GM19438 (cell line): ENCODE data around the gene IL31RA.
A peak's percentile ranks its signal among the peaks of the same experiment; 100 is the strongest.

Experiments used
- ATAC-seq: cut with Tn5 transposase; IDR thresholded peaks from one replicate; pipeline ENCODE4 v1.9.1; 2021; ENCODE audit warnings: low read depth; ENCODE audit not compliant: unreplicated experiment

Gene IL31RA

DNA sequence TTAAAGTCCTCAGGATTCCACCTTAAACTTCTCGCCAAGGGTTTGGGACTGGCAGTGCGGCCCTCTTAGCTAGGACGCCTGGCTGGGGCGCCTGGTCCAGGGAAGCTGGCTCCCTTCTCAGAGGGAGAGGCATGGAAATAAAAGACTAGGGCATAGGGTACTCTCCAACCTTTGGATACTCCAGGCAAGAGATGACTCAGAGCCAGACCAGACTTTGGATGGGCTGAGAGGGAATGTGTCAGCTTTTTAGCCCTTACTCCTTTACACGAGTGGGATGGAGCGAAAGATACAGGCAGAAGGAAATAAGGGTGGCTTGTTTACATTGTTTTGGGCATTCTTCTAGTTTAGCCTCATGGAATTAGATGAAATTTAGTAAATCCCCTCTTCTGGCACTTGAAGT is 48.2 kb downstream of the IL31RA start:
- ATAC-seq: no peak

DNA sequence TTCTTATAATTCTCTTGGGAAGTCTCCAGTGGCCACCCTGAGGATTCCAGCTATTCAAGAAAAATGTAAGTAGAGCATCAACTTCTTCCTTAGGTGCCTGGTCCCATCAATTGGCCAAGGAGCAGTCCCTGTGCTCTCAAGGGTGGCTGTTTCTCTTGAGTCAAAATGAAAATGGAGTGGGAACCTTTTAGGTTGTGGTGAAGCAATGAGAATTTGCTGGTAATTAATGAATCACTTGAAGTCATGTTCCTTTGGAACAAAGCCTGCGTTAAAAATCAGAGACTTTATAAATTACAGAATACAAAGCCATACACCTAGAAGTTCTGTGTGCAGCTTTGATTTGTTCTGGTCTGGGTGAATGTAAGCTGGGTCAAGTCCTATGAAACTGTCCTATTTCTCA is 48.9 kb downstream of the IL31RA start:
- no peak for ATAC-seq

DNA sequence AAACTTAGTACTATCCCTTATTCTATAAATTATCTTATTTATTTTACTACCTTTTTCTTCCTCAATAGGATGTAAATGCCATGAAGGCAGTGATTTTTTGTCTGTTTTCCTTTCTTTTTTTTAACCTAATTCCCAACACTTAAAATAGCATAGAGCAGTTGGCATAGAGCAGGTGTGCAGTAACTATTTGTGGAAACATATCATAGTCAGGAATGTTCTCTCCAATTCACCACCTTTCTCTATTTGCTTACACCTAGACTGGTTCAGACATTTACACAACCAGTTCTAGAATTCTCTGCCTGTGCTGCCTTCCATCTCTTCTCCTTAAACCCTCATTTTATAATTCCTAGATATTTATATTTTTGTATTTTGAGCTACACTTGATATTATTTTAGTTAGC is 49.6 kb downstream of the IL31RA start:
- ATAC-seq: no peak

DNA sequence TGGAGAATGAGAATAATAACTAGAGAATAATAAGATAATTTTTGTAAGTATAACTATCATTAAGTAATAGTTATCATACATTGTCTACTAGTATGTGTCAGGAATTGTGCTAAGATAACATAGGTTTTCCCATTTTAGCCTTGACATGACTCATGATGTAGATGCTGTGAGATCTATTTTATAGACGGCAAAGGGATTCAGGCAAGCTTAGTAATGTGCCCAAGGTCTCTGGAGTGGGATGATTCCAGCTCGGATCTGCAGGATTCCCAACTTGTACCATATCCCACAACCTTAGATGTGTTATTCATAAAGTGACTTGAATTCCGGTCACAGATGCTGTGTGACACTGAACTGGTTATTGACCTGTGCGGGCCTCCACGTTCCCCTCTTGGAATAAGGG is 51.5 kb downstream of the IL31RA start:
- no peak for ATAC-seq

DNA sequence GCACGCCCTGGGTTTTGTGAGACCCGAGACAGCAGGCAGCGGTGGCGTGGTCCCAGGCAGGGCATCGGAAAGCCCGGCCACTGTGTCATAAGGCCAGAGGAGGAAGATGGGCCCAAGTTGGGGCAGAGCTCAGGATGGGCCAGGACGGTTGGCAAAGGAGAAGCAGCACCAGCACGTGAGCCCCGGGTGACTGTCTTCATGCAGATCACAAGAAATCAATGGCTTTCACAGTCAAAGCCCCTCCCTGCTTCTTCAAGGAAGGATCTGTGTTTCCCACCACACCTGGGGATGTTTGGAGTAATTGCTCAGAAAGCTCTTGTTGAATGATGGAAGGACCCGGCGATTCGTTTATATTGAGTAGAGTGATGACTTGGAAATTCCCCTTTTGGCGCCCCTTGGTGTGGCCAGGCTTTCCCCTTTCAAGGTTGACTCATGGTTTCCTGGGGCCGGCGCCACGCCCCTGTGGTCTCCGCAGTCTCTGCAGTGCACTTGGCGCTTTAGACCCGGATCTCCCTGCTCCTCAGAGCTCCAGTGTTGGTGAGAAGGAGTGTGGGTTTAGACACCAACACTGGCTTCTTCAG is 52.1 kb downstream of the IL31RA start:
- ATAC-seq: peak; percentile 88

DNA sequence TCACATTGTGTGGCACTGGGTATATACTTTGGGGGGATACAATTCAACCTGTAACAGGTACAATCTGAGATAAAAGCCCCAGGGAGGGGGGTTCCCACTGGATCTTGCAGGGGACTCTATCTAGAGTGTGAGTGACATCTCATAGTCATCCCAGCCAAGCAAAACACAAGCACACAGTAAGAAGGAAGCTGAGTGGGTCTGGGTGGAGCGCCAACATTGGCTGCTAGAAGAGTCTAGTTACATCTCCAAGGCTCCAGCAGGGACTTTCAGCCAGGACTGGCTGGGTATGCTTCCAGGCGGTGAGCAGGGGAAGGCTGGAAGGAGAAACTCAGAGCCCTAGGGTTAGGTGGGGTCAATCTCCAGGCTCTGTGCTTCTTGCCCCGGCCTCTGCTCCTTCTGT is 53.0 kb downstream of the IL31RA start:
- no peak for ATAC-seq

DNA sequence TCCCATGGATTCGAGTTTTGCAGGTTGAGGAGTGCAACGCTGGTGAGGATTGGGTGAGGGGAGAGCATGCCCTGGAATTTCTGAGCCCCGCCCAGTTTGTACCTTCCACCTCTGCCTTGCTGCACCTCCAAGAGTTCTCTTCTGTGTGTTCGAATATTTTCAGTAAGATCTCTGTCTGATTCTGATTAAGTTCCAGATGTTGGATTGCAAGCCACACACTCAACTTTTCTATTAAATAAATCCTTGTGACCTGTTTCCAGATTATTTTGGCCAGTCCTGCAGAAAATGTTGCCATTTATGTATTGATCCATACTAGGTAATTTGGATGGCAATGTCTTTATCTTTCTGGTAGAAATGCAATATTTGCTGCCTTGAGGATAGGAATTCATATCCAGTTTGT is 54.1 kb downstream of the IL31RA start:
- ATAC-seq: no peak

DNA sequence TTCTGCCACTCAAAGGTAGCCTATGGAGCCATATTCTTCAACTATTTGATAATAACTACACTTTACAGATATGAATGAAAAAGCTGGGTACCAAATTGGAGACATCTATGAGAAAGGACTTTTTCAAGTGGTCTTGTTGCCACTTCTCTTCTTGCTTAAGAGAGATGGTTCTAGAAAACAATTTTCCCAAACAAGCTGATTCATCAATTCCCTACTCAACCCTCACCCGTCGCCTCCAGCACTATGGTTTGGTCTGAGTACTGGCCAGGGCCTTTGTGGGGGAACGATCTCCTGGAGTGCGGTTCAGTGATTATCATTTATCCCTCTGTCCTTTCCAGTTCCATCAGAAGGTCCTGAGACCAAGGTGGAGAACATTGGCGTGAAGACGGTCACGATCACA is 56.8 kb downstream of the IL31RA start:
- no peak for ATAC-seq

DNA sequence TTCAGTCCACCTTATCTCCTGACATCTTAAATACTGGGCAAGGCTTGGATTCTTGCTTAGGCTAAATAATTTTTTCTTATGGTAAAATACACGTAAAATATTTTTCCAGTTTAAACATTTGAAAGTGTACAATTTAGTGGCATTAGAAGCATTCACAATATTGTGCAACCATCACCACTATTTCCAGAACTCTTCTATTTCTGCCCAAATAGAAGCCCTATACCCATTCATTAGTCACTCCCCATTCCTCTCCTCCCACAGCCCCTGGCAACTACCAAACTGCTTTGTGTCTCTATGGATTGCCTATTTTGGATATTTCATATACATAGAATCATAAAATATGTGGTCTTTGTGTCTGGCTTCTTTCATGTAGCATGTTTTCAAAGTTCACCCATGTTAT is 57.6 kb downstream of the IL31RA start:
- ATAC-seq: no peak

DNA sequence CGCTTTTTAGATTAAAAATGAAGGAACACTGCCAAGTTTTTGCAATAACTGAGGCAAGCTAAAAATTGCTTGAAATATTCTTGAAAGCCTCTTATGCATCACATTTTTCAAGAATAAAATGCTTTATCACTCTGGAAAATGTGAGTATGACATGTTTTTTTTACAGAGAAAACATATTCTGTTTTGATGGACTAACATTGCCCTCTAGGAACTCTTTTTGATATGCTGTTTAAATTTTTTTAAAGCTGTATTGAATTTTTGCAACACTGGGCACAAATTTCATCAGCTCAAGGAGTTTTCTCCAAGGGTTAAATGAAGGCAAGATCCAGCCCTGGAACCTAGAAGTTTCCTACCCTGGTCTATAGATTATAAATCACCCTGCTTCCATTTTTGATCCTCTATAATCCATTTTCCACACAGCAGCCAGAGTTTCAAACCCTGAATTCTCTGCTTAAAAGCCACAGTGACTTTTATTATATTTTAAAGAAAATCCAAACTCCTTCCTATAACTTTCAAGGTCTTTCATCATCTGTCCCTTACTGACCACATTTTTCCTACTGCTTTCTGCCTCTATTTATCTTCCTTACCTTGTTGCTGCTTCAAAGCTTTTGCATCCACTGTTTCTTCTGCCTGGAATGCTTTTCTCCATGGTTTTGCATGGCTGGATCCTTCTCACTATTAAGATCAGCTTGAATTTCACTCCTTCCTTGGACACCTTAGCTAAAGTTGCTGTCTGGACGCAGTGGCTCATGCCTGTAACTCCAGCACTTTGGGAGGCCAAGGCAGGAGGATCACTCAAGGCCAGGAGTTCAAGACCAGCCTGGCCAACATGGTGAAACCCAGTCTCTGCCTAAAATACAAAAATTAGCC is 60.9 kb downstream of the IL31RA start:
- ATAC-seq: no peak

DNA sequence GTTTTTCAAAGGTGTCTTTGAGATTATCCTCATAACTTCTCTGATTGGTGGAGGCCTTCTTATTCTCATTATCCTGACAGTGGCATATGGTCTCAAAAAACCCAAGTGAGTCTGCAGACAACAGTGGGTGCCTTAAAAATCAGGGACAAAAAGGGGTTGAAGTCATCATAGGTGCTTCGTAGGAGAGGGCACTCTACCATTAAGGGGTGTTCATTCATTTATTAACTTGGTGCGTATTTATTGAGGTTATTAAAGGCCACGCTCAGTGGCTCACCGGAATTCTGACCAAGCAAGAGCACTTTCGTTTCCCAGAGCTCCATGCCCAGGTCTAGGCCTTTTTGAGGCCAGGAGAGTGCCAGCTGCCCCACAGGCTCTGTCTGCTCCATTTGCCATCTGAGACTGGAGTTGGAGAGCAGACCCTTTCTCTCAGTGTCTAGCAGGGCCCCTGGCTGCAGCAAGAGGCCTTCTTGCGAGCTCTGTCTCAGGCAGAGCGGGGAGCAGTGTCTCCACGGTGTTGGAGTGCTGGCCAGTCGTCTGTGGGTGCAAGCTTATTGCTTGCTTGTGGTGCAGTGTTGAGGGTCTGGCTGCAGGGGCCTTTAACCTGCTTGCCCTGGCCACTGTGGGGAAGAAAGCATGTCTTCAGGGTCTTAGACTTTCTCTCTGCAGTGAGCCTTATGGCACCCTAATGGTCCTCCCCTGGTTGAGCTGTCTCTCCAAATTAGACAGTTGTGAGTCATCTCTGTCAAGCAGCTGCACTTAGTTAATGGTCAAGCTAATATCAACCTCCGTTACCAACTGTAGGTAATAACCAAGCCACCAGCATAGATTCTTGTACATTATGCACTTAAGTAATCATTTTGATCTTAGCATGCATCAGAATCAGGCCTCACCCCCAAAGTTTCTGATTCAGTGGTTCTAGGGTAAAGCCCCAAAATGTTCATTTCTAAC is 62.6 kb downstream of the IL31RA start:
- ATAC-seq: peak; percentile 92

DNA sequence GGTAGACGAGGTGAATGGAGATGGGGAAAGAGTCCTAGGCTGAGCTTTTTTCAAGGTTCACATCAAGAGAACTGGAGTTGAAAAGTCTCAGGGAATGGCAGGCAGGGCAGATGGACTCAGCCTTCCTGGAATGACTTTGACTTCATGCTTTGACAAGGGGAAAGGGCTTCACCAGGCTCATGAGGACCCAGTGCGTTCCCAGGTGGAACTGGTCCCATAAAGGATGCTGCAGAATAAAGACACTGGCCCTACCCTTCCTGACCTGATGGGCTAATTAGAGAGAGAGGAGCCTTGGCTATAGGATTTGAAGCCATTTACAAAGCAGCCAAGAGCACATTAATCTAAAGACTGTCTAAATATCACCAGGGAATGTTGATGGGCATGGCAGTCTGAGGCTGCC is 63.8 kb downstream of the IL31RA start:
- no peak for ATAC-seq

DNA sequence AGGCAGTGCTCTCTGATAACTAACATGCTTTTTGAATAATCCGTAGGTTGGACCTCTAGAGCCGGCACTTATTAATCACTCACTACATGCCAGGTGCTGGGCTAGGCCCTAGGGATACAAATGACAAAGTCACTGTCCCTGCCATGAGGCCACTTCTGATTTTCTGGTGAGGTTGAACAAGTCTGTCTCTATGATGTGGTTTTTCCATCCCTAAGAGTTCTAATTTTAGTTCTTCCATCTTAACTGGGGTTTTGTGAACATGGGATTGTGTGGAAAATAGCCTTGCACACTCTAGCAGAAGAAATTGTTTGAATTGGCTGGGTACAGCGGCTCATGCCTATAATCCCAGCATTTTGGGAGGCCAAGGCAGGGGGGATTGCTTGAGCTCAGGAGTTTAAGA is 64.6 kb downstream of the IL31RA start:
- ATAC-seq: no peak

DNA sequence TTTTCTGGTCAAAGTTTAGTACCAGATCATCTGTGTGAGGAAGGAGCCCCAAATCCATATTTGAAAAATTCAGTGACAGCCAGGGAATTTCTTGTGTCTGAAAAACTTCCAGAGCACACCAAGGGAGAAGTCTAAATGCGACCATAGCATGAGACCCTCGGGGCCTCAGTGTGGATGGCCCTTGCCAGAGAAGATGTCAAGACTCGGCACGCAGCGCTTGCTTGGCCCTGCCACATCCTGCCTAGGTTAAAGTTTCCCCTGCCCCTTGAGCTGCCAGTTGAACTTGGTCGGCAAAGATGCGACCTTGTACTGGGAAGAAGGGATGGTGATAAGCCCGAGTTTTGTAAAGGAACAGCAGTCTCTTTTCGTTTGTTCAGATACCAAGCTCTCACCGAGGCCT is 65.8 kb downstream of the IL31RA start:
- ATAC-seq: no peak

DNA sequence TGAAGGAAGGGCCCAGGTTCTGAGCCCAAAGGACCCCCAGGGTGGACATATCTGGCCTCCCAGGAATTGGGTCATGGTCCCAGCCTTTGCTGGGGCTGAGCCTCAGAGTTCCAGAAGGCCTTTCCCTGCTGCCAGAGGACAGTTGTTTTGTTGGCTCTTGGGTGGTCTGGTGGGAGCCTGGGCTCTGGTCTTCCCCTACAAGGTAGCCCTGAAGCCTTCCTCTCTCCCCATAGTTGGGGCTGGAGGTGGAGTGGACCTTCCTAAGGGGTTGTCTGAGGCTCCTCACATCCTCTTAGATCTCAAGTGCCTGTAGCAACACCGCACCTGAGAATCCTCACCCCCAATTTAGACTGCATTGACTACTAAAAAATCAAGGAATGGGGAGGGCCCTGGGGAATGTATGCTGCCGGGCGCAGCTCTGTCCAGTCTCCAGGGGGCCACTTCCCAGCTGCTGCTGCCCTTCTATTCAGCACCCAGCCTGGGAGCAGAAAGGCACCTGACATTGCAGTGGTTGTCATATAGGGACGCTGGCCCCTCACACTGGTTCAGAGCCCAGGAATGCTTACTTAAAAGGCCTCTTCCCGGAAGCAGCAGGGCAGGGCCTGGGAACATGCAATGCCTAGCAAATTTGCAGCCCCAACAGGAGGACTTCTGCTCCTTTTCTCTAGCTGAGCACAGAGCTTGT is 66.4 kb downstream of the IL31RA start:
- no peak for ATAC-seq

DNA sequence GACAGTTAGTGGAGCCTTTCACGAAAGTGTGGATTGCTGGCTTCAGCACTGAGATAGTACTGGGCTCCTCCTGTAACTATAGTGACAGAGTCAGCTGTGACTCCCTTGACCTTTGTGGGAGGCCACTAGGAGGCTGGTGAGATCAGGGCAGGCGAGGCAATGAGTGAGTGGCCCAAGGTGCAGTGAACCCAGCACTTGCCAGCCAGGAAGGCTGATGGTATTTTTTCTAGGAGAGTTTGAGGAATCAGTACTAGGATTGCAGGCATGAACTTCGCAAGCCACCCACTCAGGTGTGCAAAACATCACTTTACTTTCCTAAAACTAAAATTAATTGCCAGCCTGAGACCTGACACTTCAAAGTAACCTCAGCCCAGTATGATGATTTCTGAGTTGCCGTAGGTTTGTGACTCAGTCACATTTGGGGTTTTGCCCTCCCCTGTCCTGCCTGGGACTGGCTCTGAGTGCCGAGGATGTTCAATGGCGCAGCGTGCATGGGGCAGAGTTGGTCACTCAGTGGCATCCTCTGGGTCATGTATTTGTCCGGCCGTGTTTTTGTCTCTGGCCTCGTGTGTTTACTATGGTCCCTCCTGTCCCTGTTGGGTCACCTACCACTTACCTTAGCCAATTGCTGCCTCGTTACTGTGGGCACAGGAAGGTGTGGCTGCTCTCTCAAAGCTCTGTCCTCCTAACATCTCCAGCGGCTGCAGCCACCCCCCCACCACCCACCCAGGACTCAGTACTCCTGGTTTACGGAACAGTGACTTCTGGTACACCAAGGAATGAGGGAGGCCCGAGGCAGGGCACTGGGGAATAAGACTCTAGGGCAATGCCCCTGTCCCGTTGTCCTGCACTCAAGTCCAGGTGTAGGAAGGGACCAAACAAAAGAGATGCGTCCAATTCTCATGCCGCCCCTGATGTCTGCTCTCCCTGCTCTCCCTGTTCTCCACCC is 67.2 kb downstream of the IL31RA start:
- ATAC-seq: no peak

DNA sequence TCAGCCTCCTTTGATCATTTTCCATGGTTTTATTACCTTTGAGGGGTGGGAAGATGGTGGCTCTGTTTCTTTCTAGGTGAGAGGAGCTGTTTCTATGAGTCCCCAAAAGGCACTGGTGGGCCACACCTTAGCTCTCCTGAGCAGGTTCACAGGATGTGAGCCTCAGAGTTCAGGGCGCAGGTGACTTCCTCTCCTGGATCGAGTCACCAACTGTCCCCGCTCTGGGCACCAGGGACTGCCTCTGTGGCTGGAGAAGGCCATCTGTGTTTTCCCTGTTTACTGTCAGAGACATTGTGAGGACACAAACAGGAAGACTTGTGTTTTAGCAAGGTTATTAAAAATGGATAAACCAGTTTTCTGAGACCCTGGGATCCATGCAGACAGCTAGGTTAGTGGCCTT is 68.5 kb downstream of the IL31RA start:
- ATAC-seq: no peak

DNA sequence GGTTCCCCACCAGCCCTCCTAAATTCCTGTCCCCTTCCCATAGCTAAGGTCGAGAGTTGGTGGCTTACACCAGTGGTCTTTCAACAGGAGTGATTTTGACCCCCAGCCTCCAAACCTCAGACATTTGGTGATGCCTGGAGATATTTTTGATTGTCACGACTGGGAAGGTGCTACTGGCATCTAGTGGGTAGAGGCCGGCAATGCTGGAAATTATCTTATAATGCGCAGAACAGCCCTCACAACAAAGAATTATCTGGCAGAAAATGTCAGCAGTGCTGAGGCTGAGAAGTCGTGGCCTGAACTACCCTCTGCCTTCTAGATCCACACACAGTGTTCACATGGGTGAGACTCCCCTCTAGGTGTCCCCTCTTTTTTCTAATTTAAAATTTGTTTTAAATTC is 69.6 kb downstream of the IL31RA start:
- ATAC-seq: no peak

DNA sequence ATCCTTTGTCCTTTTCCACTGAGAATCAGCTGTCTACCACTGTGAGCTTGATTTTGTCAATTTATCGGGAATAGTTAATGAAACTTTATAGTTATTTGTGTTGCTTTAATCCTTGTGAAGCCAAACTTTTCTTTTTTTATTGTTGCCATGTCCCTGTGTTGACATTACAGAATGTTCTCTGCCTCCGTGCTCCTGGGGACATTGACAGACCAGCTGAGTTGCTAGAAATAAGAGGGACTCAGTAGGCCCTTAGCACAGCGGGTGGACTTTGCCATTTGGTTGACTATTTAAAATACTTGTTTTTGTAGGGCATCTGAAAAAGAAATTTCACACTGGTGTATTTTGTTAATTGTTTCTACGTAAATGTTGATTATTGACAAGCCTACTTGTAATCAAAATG is 70.5 kb downstream of the IL31RA start:
- ATAC-seq: no peak
